Measurements from ENCODE around the gene SIAH2. TPM values are rescaled to one million over a fixed set of nuclear protein-coding genes. Genes with fewer than 3 reads are reported as not detected.

SIAH2 gene
- polyA plus RNA-seq, 3 donors = 24.6 to 43.5 (median 28.2) TPM

DNA sequence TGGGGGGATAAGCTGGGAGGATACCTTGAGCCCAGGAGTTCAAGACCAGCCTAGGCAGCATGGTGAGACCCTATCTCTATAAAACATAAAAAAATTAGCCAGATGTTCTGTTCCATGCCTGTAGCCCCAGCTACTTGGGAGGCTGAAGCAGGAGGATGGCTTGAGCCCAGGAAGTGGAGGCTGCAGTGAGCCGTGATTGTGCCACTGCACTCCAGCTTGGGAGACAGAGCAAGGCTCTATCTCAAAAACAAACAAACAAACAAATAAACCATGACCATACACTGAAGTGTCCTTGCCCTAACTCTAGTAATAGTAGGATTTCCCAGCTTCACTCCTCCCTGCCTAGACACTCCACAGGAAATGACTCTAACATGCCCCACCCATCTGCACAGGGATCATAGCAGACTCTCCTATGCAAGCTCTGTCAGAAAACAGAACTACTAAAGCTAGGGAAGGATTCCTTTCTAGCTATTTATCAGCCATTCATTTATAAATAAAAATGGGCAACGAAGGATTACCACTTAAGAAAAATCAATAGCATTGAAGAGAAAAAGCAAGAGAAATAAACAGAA is 63.8 kb downstream of the SIAH2 start:
- no peak overlapping the region for H3K4me3 ChIP-seq (replicated peaks in 1 of 3; ENCODE audit: low read depth in 2 of 3, low read length in 3 of 3)
- no CpG with 5 or more reads among the region's 2 CpGs for WGBS (ENCODE audit: insufficient coverage)
- H3K27ac ChIP-seq (ENCODE audit: low read depth in 1 of 2, low read length in 2 of 2) = no peak overlapping the region
- H3K27ac Mint-ChIP-seq = peak overlapping the region in 2 of 7 donors; percentile 0 to 52
- no peak overlapping the region for H3K4me3 Mint-ChIP-seq
- H3K9ac ChIP-seq (ENCODE audit: insufficient read depth, low read length, poor library complexity, severe bottlenecking) = no peak overlapping the region
- H3K4me2 ChIP-seq (replicated peaks; ENCODE audit: extremely low read depth, low read length, poor library complexity, severe bottlenecking) = no peak overlapping the region
- no peaks in the 10 kb centered on the region for H3K9me3 ChIP-seq (replicated peaks in 1 of 2; ENCODE audit: control insufficient read depth in 1 of 2, insufficient read depth in 1 of 2, low read length in 2 of 2)
- DNase-seq = peak; percentile 10 to 60 (median 13)
- no peaks in the 10 kb centered on the region for H3K79me2 ChIP-seq (ENCODE audit: insufficient read depth, low read length)
- no peaks in the 10 kb centered on the region for H3K36me3 Mint-ChIP-seq
- no peaks in the 10 kb centered on the region for H4K20me1 ChIP-seq (ENCODE audit: insufficient read depth, low read length)
- H3K27me3 Mint-ChIP-seq (ENCODE audit: low read depth in 3 of 3) = peaks cover 5 to 13% (median 6%) of the 10 kb centered on the region in 3 donors
- TF ChIP-seq CTCF (IDR thresholded peaks at IDR 0.05) = no peak
- intact Hi-C loops (cut with micrococcal nuclease) = no loop called here
- peaks cover 0 to 8% (median 2%) of the 10 kb centered on the region in 7 donors for H3K9me3 Mint-ChIP-seq
- peaks cover 7 to 13% of the 10 kb centered on the region in 2 donors for H3K4me1 ChIP-seq (ENCODE audit: control insufficient read depth in 1 of 2, insufficient read depth in 2 of 2, low read length in 2 of 2)
- H3K27me3 ChIP-seq (ENCODE audit: control insufficient read depth in 2 of 2, insufficient read depth in 2 of 2, low read length in 2 of 2) = no peaks in the 10 kb centered on the region
- H3K36me3 ChIP-seq (replicated peaks in 1 of 2; ENCODE audit: control insufficient read depth in 1 of 2, insufficient read depth in 2 of 2, low read length in 2 of 2) = no peaks in the 10 kb centered on the region
- H3K4me1 Mint-ChIP-seq = peaks cover 14% of the 10 kb centered on the region
- H2AFZ ChIP-seq (ENCODE audit: insufficient read depth, low read depth, low read length, poor library complexity, severe bottlenecking) = no peak overlapping the region

DNA sequence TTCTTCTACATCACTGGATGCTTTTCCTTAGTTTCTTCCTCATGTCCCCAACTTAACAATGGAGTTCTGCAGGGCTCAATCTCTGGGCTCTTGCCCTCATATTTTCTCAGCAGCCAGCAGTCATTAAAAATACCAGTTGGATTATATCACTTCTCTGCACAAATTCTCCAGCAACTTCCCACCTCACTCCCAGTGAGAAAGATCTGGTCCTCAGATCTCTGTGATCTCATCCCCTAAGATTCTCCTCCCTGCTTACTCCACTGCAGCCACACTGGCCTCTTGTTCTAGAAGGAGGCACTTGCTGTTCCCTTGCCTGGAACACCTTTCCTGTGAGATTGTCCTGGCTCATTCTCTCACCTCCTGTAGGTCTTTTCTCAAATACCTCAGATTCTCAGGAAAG is 65.3 kb downstream of the SIAH2 start:
- peaks cover 8% of the 10 kb centered on the region for H3K4me1 Mint-ChIP-seq
- no peak for DNase-seq
- H3K4me3 Mint-ChIP-seq = no peak overlapping the region
- Histone ChIP-seq H2AFZ (ENCODE audit: insufficient read depth, low read depth, low read length, poor library complexity, severe bottlenecking) (peak overlapping the region; percentile 23), H3K36me3 (replicated peaks in 1 of 2; ENCODE audit: control insufficient read depth in 1 of 2, insufficient read depth in 2 of 2, low read length in 2 of 2) (no peaks in the 10 kb centered on the region), H3K9me3 (replicated peaks in 1 of 2; ENCODE audit: control insufficient read depth in 1 of 2, insufficient read depth in 1 of 2, low read length in 2 of 2) (peaks cover 0 to 6% of the 10 kb centered on the region in 2 donors), H3K27ac (ENCODE audit: low read depth in 1 of 2, low read length in 2 of 2) (no peak overlapping the region), H4K20me1 (ENCODE audit: insufficient read depth, low read length) (no peaks in the 10 kb centered on the region), H3K4me2 (replicated peaks; ENCODE audit: extremely low read depth, low read length, poor library complexity, severe bottlenecking) (no peak overlapping the region), H3K9ac (ENCODE audit: insufficient read depth, low read length, poor library complexity, severe bottlenecking) (no peak overlapping the region), H3K4me1 (ENCODE audit: control insufficient read depth in 1 of 2, insufficient read depth in 2 of 2, low read length in 2 of 2) (peaks cover 3 to 6% of the 10 kb centered on the region in 2 donors), H3K4me3 (replicated peaks in 1 of 3; ENCODE audit: low read depth in 2 of 3, low read length in 3 of 3) (no peak overlapping the region), H3K79me2 (ENCODE audit: insufficient read depth, low read length) (no peaks in the 10 kb centered on the region), H3K27me3 (ENCODE audit: control insufficient read depth in 2 of 2, insufficient read depth in 2 of 2, low read length in 2 of 2) (no peaks in the 10 kb centered on the region)
- intact Hi-C loops (cut with micrococcal nuclease) = no loop called here
- TF ChIP-seq CTCF (IDR thresholded peaks at IDR 0.05) = no peak
- H3K36me3 Mint-ChIP-seq = no peaks in the 10 kb centered on the region
- H3K9me3 Mint-ChIP-seq = peaks cover 0 to 9% (median 3%) of the 10 kb centered on the region in 7 donors
- peak overlapping the region in 1 of 7 donors; percentile 37 for H3K27ac Mint-ChIP-seq
- H3K27me3 Mint-ChIP-seq (ENCODE audit: low read depth in 3 of 3) = peaks cover 5 to 7% (median 6%) of the 10 kb centered on the region in 3 donors

Measured in CD14-positive monocyte (primary cell).